ENCODE measurements around the gene ADAMTSL1.

GRCh38 chr9:18438951-18439350, 35.0 kb upstream of the ADAMTSL1 start:
- TF ChIP-seq RCOR1 (IDR thresholded peaks at IDR 0.05; ENCODE audit: low read depth, low read length) (no peak), CTCF (IDR thresholded peaks at IDR 0.05) (no peak)
